Type B pancreatic cell (in vitro differentiated cells): ENCODE measurements around the gene MCL1. TPM values are rescaled to one million over a fixed set of nuclear protein-coding genes. Genes with fewer than 3 reads are reported as not detected.
"Not testable (repeated sequence)": the region's sequence is repeated elsewhere in the genome, so short reads cannot be mapped to it uniquely, and the experiment has no call there.

Experiments used
- DNase-seq: peaks from one replicate; pipeline ENCODE4 v3.0.0; 2021; ENCODE audit warnings: mixed read lengths; ENCODE audit not compliant: unreplicated experiment; ENCODE audit errors: extremely low spot score
- H3K27ac Mint-ChIP-seq: 2 replicates; pipeline ENCODE4 v1.8.0; 2021; ENCODE audit warnings: mild to moderate bottlenecking, mixed read lengths
- H3K27me3 Mint-ChIP-seq: 2 replicates; pipeline ENCODE4 v1.8.0; 2021; ENCODE audit warnings: mixed read lengths
- H3K36me3 Mint-ChIP-seq: 2 replicates; pipeline ENCODE4 v1.8.0; 2021; ENCODE audit warnings: mixed read lengths
- H3K4me1 Mint-ChIP-seq: one replicate; pipeline ENCODE4 v1.8.0; 2021; ENCODE audit warnings: mixed read lengths; ENCODE audit not compliant: unreplicated experiment
- H3K4me3 Mint-ChIP-seq: 2 replicates; pipeline ENCODE4 v1.8.0; 2021; ENCODE audit warnings: mild to moderate bottlenecking, mixed read lengths
- H3K9me3 Mint-ChIP-seq: 2 replicates; pipeline ENCODE4 v1.8.0; 2021; ENCODE audit warnings: mixed read lengths
- CTCF ChIP-seq: fragments of 200-600 bp; sonication (generic); conservative IDR thresholded peaks from 2 replicates; pipeline ENCODE4 v1.5.0; 2021; ENCODE audit warnings: antibody characterized with exemption, mild to moderate bottlenecking
- total RNA-seq: library from RNA; stranded (reverse); gene quantifications from 2 replicates; pipeline ENCODE4 v1.2.1, GENCODE V29; 2021; ENCODE audit warnings: low replicate concordance

Gene MCL1
- total RNA-seq, 1 donor from 2014 or later = 187 TPM

DNA sequence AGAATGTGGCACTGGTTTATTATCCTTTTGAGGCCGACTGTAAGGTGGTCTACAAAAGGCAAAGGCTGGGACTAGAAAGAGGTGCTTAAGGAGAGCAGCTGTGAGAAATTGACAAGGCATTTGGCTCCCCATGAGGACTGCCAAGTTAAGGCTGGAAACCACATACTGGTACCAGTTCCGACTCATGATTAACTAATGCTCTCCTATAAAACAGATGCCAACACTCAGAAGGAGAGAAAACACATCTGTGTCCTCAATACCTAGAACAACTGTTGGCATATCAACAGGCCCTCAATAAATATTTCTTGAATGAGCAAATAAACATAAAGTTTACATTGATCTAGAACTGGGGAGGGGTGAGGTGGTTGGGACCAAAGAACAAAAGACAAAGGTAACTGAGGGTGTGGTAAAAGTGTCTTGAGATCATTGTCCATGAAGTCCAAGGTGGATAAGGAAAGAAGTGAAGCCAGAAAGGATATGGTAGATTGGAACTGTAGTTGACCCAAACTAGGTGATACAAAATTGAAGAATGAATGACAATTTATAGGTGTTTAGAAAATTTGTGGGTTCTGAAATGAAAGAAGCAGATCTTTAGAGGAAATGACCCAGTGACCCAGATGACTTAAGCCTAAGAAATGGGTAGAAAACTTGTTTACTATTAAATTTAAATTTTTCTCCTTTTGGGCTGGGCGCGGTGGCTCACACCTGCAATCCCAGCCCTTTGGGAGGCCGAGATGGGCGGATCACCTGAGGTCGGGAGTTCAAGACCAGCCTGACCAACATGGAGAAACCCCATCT, 16.9 kb upstream of the MCL1 start:
- H3K36me3 Mint-ChIP-seq = peaks cover 9% of the 10 kb centered on the region
- H3K27ac Mint-ChIP-seq = peak overlapping the region; percentile 15
- no peak overlapping the region for H3K4me3 Mint-ChIP-seq
- no peaks in the 10 kb centered on the region for H3K27me3 Mint-ChIP-seq
- no peak for DNase-seq
- no peak for TF ChIP-seq CTCF
- no peaks in the 10 kb centered on the region for H3K9me3 Mint-ChIP-seq
- peaks cover 4% of the 10 kb centered on the region for H3K4me1 Mint-ChIP-seq

GRCh38 chr1:150582371-150582770, 3.0 kb upstream of the MCL1 start:
- Mint-ChIP-seq H3K27ac (no peak overlapping the region), H3K27me3 (no peaks in the 10 kb centered on the region), H3K36me3 (peaks cover 17% of the 10 kb centered on the region), H3K4me1 (peaks cover 6% of the 10 kb centered on the region), H3K4me3 (no peak overlapping the region), H3K9me3 (no peaks in the 10 kb centered on the region)
- no peak for TF ChIP-seq CTCF
- DNase-seq = no peak

DNA sequence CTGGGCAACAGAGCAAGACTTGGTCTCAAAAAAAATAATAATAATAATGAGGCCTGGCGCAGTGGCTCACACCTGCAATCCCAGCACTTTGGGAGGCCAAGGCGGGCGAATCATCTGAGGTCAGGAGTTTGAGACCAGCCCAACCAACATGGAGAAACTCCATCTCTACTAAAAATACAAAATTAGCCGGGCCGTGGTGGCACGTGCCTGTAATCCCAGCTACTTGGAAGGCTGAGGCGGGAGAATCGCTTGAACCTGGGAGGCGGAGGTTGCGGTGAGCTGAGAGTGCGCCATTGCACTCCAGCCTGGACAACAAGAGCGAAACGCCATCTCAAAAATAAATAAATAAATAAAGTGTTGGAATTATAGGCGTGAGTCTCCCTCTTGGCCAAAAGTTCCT, 2.6 kb upstream of the MCL1 start:
- not testable (repeated sequence) for H3K4me3 Mint-ChIP-seq, H3K27me3 Mint-ChIP-seq, H3K27ac Mint-ChIP-seq, H3K9me3 Mint-ChIP-seq, DNase-seq, H3K4me1 Mint-ChIP-seq
- peaks cover 21% of the 10 kb centered on the region for H3K36me3 Mint-ChIP-seq

DNA sequence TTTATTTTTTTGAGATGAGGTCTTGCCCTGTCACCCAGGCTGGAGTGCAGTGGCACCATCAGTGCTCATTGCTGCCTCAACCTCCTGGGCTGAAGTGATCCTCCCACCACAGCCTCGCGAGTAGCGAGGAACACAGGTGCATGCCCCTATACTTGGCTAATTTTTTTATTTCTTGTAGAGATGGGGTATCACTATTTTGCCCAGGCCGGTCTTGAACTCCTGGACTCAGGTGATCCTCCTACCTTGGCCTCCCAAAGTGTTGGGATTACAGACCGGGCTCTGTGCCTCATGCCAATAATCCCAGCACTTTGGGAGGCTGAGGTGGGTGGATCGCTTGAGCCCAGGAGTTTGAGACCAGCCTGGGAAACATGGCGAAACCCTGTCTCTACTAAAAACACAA, 2.0 kb upstream of the MCL1 start:
- Mint-ChIP-seq H3K4me1 (peaks cover 13% of the 10 kb centered on the region), H3K36me3 (peaks cover 25% of the 10 kb centered on the region)
- not testable (repeated sequence) for H3K27ac Mint-ChIP-seq, DNase-seq, H3K27me3 Mint-ChIP-seq, H3K9me3 Mint-ChIP-seq, H3K4me3 Mint-ChIP-seq

DNA sequence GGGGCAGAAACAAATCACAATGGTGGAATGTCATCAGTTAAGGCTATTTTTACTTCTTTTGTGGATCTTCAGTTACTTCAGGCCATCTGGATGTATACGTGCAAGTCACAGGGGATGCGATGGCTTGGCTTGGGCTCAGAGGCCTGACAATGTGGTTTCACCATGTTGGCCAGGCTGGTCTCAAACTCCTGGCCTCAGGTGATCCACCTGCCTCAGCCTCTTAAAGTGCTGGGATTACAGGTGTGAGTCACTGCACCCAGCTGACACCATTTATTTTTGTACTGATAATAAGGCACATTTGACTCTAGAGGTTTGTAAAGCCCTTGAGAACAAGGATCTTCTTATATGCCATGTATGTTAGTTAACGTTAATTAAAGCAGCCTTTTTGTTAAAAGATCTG, 1.6 kb upstream of the MCL1 start:
- not testable (repeated sequence) for DNase-seq, H3K9me3 Mint-ChIP-seq, H3K27me3 Mint-ChIP-seq
- Mint-ChIP-seq H3K36me3 (peaks cover 28% of the 10 kb centered on the region), H3K4me1 (peaks cover 17% of the 10 kb centered on the region), H3K4me3 (peak overlapping the region; percentile 90), H3K27ac (peak overlapping the region; percentile 93)

DNA sequence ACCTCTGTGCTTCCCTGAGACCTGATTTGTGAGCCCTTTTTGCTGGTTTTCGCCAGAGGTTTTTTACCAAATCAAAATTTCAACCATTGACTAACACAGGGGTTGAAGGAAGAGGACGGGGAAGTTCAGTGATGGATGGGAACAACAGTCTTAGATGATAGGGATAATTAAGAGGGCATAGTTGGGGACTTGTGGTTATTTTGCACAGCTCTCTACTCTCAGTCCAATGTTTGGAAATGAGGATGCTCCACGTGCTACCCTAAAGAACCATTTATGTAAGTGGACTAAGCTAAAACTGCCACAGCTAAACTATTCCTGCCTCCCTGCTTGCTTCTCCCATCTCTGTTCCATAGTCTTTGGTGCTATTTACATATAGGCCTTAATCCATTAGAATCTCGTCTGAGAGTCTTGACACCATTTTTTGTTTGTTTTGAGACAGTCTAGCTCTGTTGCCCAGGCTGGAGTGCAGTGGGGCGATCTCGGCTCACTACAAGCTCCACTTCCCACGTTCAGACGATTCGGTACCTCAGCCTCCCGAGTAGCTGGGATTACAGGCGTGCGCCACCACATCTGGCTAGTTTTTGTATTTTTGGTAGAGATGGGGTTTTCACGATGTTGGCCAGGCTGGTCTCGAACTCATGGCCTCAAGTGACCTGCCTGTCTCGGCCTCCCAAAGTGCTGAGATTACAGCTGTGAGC, 684 bp upstream of the MCL1 start:
- H3K4me3 Mint-ChIP-seq = peak overlapping the region; percentile 90
- peaks cover 36% of the 10 kb centered on the region for H3K36me3 Mint-ChIP-seq
- no peaks in the 10 kb centered on the region for H3K9me3 Mint-ChIP-seq
- H3K27ac Mint-ChIP-seq = peak overlapping the region; percentile 93
- no peaks in the 10 kb centered on the region for H3K27me3 Mint-ChIP-seq
- H3K4me1 Mint-ChIP-seq = peaks cover 26% of the 10 kb centered on the region
- no peak for DNase-seq
- TF ChIP-seq CTCF = no peak
